Activated CD4-positive, alpha-beta T cell treated with anti-CD3 and anti-CD28 coated beads, Interleukin-2, amount 50 U/mL, for 24 hours (primary cell): ENCODE results near the gene CMTM8.

ENCODE experiments used
- DNase-seq, 2 donors: peaks; one replicate each; pipeline ENCODE4 v3.0.0-alpha.2; 2020; ENCODE audit warnings: low read depth in 1 of 2, low spot score in 1 of 2

CMTM8 gene

DNA sequence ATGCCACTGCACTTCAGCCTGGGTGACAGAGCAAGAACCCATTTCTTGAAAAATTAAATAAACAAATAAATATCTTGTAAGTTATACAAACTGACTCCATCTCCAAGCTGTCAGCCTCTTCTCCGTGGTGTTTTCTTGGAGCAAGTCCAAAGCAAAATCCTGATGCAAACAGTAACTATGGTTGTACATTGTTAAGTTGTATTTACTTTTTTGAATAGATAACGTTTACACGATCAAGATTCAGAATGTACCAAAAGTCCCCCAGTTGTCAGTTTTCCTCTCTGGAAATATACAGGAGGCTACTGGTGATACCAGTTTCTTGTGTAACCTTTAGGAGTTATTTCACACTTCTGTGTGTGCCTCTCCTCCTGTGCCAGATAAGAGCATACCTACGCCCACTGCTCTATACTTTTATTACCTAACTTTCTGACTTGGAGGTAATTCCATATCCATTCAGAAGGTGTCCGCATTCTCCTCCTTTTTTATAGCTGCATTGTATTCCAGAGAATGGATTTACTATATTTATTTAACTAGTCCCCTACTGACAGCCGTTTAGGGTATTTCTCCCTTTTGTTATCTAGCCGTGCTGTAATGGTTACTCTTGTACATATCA is 167.3 kb downstream of the CMTM8 start:
- no peak for DNase-seq

DNA sequence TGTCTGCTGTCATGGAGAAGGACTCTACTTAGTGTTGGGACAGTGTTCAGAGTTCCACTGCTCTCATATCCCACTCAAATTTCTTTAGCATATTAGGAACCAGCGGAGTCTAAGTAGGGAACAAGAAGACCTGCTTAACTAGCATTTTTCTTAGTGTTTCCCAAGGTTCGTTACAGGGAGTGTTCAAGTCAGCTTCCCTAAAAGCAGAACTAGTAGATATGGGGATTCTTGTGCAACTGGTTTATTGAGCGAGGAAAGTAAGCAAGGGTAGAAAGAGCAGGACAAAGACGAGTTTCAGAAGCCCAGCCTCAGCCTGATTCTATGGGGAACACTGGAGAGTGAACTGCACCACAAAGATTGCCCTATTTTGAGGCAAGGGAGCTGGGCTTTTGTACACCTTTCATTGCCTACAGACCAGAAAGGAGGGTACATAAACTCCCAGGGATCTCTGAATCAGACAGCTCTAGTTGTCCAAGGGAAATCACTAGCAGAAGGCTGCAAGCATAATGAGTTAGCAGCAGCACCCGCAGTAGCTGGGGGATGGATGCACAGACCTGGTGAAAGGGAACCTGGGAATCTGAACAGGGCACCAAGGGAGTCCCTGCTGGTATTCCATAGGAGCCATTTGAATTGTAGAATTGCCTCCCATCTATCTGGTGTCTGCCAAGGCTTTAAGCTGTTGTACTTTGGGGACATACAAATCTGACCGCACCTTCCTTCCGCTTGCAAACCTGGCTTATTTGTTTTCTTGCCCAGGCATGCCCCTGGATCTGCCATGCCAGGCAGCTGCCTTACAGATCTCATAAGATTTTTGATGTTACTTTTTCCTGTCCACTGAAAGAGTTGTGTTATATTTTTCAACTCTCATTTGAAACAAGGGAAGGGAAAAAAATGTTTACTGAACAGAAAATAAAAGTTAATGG is 168.3 kb downstream of the CMTM8 start:
- DNase-seq: no peak

DNA sequence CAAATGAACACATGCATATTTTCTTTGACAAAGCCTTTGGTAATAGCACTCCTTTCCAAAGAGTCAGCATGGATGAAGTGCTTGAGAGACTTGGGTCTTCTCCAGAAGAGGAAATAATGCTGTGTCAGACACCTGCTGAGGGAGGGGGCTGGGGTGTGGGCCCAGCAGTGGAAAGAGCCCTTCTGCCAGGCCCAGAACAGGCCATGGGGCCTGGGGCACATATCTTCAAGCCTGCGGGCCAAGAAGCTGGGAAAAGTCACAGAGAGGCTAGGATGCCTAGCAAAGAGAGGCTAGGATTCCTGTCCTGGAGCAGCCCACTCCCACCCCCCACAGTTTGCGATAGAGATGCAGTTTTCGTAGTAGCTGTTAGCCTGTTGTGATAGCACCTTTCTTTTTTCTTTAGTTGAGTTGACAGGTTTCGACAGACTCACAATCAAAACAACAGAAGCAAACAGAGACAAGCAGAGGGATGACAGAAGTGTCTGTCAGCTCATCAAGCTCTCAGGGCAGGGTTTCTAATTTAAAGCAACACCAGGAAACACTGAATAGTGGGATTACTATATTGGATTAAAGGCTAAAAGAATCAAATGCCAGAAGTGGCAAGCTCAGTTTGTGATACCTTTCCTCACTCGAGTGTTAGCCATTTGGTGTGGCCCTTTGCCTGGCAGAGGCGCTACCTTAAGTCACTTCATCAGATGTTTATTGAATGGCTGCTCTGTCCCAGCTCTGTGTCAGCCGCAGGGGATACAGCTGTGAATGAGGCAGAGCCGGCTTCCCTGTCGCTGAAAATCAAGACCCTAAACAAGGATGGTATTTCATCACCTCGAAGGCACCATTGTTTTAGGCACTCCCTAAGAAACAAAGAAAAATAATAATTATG is 172.1 kb downstream of the CMTM8 start:
- no peak for DNase-seq

DNA sequence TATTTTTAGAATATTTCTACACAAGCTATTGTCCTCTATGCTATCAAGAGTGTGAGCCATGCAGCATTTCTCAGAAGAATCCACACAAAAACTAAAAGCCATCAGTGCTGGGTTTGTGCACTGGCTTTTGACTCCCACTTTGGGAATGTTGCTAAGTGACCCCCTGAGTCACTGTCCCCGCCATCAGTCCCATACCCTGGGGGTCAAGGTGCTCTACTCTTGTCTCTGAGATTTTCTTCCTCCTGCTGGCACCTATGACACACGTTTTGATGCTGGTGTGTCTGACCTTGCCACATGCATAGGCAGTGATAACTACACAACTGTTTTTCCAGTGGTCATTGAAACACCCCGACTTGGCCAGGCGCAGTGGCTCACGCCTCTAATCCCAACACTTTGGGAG is 173.0 kb downstream of the CMTM8 start:
- no peak for DNase-seq

DNA sequence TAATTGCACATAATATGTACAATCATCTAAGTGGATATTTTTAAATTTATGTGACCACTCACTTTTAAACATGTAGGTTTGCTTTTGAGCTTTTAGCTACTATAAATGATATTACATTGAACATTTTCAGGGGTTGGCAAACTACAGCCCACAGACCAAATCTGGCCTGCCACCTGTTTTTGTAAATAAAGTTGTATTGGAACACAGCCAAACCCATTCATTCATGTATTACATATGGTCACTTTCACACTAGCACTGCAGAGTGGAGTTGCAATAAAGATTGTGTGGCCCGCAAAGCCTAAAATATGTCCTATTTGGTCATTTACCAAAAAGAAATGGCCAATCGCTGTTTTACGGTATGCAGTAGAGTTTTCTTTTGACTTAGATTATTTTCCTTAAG is 174.4 kb downstream of the CMTM8 start:
- DNase-seq: no peak

DNA sequence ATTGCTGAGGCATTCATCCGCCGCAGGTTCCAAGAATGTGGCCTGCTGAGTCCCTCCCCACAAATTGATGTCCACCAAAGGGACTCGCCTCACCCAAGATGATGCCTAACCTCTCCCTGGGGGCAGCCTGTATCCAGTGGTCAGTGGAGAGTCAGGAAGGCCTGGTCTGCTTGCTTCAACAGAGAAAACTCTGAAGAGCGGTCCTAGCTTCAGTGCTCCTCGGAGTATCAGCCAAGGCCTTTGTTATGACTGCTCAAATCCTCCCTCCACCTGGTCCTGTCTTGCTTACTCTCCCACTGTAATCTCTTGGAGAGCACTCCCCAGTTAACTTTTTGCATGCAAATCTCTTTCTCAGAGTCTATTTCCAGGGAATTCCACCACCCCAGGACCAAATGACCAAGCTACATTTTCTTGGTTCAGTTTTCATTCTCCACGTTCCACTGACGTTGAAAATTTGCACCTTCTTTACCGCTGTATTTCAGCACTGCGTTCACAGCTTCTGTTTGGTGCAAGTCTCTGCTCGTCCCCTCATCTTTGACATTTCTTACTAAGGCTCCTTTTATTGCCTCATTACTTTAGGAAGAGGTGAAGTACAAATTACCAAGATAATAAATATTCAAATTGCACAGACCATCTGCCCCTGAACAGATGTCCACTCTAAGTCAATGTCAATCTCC is 175.5 kb downstream of the CMTM8 start:
- DNase-seq: no peak

DNA sequence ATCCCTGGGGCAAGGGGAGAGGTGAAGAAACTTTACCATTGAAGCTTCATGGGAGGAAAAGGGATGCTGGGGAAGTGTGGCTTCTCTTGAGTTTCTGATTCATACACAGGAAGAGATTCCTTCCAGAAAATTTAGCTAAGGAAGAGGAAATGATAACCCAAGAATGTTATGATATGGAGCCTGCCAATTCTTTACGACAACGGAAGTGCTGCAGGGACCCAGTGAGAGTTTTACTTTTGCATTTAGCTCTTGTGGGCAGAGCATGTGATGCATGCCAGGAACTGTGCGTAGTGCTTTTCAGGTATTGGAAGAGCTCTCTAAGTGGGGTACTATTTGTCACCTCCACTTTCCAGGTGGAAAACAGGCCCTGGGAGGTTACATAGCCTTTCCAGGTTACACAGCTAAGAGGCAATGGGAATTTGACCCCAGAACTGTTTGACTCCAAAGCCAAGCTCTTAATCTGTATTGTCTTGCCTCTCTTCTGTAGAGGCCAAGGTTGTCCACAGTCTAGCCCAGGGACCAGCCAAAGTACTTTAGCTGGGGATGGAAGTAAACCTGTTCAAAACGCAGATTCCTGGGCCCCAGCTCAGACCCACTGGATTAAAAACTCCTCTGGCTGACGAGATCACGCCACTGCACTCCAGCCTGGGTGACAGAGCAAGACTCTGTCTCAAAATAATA is 176.2 kb downstream of the CMTM8 start:
- DNase-seq: no peak

DNA sequence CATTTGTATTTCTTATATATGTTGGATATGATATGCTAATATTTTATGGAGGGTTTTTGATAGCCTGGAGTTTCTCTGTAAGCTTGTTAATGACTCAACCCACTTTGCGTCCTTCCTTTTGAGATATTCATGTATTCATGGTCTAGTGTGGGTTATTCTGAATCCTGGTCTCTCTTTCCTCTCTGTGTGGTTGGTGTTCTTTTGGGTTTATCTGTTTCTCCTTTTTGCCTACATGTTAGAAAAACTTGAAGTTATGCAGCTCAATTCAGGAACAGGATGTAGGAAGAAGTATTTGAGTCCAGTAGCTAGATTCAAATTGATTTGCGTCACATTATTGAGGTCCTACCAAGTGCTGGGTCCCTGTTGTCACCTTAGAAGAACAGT is 181.3 kb downstream of the CMTM8 start:
- no peak for DNase-seq
